Measurements from ENCODE around the gene EFHD1. TPM values are rescaled to one million over a fixed set of nuclear protein-coding genes. Genes with fewer than 3 reads are reported as not detected.

Gene EFHD1
- total RNA-seq, 1 donor from 2014 or later, result 24.3 TPM

DNA sequence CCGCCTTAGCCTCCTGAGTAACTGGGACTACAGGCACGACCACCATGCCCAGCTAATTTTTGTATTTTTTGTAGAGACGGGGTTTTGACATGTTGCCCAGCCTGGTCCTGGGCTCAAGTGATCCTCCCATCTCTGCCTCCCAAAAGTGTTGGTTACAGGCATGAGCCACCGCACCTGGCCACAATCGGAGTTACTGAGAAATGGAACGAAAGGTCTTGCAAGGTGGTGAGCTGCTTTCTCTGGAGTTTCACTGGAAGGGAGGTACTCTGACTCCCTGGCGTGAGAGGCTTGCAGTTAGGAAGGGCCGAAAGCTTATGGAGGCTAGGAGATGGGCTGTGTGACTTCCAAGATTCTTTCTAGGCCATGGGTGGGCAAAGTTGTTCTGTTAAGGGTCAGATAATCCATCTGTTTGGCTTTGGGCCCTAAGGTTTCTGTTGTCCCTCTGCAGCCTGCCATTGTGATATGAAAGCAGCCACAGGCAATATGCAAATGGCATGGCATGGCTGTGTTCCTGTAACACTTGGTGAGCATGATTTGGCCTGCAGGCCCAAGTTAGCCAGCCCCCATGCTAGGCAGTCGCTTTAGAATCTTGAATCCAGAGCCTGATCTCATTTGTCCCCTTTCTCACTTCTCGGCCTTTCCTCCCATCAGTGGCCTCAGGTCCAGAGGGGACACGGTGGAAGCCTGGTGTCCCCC is 7.9 kb downstream of the EFHD1 start:
- ATAC-seq (ENCODE audit: poor library complexity), result no peak
- intact Hi-C loops (cut with DNase I), result no loop called here
- DNase-seq, result no peak

DNA sequence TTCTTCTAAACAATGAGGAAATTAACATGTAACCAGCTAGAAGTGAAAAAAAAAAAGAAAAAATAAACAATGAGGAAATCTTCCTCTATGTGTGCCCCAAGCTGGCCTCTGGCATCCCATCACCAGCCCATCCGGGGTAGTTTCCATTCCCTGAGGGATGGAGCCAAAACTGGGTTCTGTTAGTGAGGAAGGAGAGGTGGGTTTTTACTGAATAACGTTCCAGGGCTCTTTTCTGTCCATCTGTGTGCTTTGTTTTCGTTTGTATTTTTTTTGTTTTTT is 9.7 kb downstream of the EFHD1 start:
- intact Hi-C loops (cut with DNase I), result no loop called here
- ATAC-seq (ENCODE audit: poor library complexity) (no peak), DNase-seq (no peak)

DNA sequence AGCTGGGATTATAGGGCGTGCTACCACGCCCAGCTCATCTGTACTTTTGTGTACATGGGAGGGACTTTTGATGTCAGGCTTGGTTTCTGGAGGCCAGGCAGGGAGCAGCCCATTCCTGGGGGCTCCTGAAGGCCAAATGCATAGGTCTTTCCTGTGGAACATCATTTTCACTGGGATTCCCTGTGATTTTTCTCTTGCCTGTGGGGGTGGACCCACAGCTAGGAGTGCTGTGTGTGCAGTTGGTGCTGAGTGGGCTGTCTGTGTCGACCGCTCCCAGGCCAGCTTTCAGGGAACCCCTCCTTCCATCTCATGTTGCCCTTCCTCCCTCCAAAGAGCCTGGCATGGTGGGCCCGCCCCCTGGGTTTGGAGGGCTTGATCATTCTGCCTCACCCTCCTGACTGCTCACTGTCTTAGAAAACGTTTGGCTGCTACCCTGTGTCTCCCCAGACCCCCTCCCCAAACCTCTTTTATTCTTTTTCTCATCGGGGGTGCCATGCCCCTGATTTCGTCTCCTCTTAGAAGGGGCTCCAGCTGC is 10.5 kb downstream of the EFHD1 start:
- intact Hi-C loops (cut with DNase I), result no loop called here
- no peak for ATAC-seq (ENCODE audit: poor library complexity)
- DNase-seq, result no peak

DNA sequence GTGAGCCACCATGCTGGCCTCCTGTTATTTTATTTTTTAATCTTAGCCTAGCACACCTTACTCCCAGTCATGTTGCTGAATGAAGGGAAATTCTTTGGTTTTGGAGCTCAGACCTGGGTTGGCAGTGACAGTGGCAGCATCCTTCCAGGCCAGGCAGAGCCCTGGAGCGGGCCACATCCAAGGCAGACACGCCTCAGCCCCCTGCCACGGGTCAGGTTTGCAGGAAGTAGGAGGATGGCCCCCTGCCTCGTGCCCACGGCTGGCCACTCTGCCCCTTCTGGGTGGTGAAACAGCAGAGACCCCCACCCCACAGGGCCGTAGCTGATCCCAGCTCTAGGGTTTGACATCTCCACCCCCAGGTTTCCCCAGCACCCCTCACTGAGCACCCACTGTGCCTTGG is 11.7 kb downstream of the EFHD1 start:
- intact Hi-C loops (cut with DNase I), result no loop called here
- DNase-seq, result no peak
- ATAC-seq (ENCODE audit: poor library complexity), result no peak

DNA sequence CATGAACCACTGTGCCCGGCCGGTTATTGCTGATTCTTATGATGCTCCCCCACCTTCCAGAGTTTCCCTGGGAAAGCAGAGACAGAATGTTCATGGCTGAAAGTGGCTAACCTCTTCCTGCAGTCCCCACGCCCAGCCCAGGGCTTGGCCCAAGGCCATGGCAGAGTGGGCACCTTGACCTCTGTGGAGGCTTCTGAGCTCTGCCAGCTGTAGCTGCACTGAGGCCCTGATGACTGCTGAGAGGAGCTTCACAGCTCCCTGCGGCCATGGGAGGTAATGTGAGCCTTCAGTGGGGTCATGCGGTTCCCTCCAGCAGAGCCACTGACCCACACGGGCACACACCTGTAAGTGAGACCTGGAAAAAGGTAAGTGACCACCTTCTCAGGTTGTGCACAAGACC is 13.3 kb downstream of the EFHD1 start:
- ATAC-seq (ENCODE audit: poor library complexity), result no peak
- no peak for DNase-seq
- intact Hi-C loops (cut with DNase I), result no loop called here

DNA sequence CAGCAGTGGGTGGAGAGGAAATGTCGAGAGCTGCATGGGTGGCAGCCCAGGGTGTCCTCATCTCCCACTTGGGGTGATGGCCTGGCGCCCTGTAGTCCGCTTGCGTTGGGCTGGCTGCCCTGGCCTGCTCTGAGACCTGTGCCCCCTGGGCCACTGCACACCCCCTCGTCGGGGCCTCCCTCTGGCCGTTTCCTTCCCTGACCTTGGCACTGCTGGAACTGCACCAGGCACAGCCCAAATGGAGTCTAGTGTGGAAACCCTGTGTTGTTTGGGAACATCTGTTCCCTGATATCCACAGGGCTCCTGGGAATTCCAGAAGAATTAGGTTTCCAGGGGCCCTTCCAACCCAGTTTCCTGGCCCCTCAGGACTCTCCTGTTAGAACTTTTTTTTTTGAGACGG is 13.9 kb downstream of the EFHD1 start:
- ATAC-seq (ENCODE audit: poor library complexity), result peak; percentile 35
- no peak for DNase-seq
- intact Hi-C loops (cut with DNase I), result no loop called here

DNA sequence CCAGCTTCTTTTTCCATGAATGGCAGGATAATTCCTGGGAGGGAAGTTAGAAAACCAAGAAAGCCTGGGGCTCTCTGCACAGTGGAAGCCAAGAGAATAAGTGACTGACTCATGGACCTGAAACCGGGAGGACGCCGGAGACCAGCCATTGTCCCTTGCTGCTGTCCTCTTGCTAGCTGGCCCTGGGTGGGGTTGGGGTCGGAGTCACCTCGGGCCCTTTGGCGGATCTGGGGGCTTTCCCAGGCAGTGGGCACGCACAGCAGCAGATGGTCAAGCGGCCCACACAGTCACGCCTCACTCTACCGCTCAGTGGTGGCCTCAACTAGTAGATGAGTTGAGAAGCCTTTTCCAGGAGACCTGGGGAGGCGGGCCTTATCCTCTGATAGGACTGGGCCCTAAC is 15.6 kb downstream of the EFHD1 start:
- ATAC-seq (ENCODE audit: poor library complexity) (no peak), DNase-seq (no peak)
- intact Hi-C loops (cut with DNase I), result no loop called here

DNA sequence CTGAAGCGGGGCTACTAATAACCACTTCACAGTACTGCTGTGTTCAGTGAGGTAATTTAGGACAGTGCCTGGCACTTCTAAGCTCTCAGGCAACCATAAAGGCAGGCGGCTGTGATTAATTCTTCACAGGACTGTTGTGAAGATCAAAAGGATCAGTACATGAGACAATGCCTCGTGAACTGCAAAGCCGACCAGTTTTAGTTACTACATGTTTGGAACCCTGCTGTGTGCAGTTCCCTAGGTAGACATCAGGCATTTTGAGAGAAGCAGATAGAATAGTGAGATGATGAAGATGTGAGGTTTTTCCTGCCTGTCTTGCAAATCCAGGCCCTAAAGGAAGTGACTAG is 19.1 kb downstream of the EFHD1 start:
- DNase-seq, result no peak
- intact Hi-C loops (cut with DNase I), result no loop called here
- no peak for ATAC-seq (ENCODE audit: poor library complexity)

DNA sequence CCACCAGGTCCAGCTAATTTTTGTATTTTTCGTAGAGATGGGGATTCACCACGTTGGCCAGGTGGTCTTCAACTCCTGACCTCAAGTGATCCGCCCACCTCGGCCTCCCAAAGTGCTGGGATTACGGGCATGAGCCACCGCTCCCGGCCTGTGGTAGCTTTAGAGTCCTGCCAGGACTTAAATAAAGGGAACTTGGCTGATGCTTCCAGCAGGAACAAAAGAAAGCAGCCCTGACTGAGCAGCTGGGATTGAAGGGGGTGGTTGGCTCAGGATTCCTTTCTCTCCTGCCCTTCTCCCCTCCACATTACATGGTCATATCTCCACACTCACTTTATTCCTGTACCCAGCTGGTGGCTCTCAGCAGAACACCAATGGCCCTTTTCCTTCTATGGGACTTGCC is 20.0 kb downstream of the EFHD1 start:
- intact Hi-C loops (cut with DNase I), result no loop called here
- DNase-seq (no peak), ATAC-seq (ENCODE audit: poor library complexity) (no peak)

DNA sequence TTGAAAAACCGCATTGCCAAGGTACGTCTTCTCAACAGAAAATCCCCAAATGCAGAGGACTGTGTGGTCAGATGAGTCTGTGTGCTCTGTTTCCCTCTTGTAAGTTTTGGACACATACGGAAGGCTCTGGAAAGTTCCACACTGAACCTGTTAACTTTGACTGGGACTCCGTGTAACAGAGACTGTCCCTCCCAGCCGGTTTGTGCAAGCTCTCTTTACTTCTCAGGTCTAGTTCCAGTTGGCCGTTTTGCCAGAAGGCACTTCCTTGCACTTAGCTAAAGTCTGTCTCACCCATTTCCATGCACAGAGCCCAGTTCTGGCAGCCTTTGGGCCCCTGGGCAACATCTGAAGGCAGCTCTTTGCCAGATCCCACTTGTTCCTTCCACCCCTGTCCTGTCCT is 22.0 kb downstream of the EFHD1 start:
- no peak for DNase-seq
- intact Hi-C loops (cut with DNase I), result no loop called here
- ATAC-seq (ENCODE audit: poor library complexity), result no peak

DNA sequence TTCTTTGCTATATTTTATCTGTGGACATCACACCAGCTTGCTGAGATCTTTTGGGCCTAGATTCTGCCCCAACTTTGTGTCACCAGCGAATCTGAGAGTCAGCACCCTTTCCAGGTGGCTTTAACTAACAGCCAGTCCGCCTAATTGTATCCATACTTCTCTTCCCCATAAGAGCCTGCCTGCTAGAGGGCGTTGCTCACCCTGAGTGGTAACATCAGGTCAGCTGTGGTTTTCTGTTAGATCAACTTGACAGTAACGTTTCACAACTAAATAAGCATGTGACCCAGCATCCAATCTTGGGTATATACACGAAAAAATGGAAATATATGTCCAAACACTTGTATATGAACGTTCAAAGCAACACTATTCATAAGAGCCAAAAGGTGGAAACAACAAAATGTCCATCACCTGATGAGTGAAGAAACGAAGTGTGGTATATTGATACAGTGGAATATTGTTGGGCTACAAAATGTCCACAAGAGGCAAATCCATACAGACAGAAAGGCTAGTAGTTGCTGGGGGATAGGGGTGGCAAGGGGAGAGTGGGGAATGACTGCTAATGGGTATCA is 24.9 kb downstream of the EFHD1 start:
- intact Hi-C loops (cut with DNase I), result no loop called here
- ATAC-seq (ENCODE audit: poor library complexity) (no peak), DNase-seq (no peak)

DNA sequence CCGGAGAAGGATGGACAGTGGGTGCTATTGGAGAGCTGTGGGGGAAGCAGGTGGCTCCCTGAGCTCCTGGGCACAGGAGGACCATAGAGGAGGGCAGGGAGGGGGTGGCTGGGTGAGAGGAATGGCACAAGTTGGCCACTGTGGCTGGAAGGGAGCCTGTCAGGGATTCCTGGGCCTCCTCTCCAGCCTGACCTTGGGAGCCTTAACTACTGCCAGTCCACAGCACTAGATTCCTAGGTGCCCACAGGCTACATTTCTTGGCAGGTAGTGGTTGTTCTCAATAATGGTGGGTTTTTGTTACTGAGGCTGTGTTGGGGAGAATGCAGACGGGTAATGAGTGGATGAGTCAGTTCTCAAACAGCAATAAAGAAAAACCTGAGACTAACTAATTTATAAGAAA is 26.0 kb downstream of the EFHD1 start:
- ATAC-seq (ENCODE audit: poor library complexity) (peak; percentile 76), DNase-seq (no peak)
- intact Hi-C loops (cut with DNase I), result no loop called here

DNA sequence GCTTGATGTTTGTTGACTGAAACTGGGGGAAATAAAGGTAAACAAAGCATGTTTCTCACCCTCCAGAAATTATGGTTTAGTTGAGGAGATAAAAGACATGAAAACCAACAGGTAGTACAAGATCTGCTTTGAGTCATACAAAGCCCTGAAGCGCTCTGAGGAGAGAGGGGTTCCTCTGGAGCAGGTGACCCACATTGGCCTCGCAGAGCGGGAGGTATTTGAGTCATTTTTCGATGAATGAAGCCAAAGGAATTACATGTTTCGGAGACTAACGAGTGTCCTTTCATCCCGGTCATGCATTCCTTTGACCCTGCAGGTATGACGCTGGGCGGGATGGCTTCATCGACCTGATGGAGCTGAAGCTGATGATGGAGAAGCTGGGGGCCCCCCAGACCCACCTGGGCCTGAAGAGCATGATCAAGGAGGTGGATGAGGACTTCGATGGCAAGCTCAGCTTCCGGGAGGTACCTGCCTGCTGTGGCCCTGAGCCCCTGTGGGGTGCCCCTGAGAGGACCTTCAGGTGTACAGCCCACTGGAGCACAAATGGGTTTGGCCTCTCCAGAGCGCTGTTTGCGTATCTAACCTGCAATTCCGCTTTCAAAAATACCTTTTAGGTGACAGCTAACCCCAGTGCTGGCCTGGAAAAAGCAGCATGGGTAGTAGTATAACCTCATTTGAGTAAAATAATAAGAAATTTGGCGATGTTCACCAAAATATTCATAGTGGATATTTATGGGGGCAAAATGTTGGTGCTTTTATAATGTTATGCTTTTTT is 29.3 kb downstream of the EFHD1 start:
- intact Hi-C loops (cut with DNase I), result no loop called here
- no peak for DNase-seq
- ATAC-seq (ENCODE audit: poor library complexity), result no peak

DNA sequence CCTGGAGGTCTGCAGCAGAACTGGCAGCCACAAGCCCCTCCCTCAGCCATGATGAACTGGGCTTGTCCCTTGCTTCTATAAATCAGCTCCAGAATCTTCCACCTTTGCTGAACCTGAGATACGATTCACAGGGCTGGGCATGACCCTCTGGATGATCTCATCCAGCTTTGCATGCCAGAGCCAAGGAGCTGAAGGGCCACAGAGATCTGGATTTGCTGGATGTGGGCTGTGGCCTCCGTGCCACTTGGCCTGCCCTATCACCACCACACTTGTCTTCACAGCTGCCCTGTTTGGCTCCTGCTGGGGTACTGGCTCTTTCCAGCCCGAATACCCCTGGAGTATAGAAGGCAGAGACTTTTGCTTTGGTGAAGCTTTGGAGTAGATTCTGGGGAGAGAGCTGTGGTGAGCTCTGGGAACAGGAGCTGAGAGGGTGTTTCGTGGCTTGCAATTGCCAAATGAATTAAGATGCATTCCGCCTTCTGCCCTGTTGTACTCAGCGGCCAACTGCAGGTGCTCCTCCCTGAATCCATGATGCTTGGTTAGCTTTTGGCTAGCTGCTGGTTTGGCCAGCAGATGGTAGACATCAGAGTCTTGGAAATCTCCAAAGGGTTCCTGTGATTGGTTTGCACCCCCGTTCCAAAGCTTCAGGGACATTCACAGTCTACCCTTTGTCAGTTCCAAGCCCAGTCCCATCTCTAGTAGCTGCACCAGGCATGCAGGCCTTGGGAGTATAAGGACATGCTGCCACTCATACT is 32.8 kb downstream of the EFHD1 start:
- no peak for DNase-seq
- intact Hi-C loops (cut with DNase I), result no loop called here
- ATAC-seq (ENCODE audit: poor library complexity), result no peak

DNA sequence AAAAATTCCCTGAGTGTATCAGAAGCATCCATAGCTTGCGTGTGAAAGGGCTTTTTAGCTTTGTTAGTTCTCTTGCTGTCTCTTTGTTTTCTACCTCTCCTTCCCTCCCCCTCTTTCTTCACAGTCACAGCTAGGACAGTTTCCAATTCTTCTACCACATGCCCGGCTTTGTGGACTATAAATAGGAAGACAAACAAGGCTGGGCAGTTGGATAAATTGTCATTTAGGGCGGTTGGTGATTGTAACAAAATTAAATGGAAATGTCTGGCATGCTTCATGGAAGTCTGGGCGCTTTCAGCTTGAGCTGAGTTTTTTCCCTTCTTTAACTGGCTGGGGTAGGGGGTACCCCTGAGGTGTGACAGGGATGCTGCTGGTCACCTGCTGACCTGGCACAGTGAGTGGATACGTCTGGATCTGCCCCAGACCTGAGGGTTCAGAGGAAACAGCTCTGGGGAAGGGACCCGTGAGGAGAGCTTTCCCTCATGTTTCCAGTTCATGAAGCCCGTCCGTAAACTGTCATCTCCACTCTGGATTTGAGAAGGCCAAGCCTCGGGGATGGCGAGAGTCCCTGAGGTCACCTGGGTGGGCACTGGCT is 34.7 kb downstream of the EFHD1 start:
- intact Hi-C loops (cut with DNase I), result loop anchor here (2.0 kb wide), 1 partner anchor 61 kb away; no protein-coding TSS in a partner anchor
- ATAC-seq (ENCODE audit: poor library complexity) (peak; percentile 87), DNase-seq (no peak)

DNA sequence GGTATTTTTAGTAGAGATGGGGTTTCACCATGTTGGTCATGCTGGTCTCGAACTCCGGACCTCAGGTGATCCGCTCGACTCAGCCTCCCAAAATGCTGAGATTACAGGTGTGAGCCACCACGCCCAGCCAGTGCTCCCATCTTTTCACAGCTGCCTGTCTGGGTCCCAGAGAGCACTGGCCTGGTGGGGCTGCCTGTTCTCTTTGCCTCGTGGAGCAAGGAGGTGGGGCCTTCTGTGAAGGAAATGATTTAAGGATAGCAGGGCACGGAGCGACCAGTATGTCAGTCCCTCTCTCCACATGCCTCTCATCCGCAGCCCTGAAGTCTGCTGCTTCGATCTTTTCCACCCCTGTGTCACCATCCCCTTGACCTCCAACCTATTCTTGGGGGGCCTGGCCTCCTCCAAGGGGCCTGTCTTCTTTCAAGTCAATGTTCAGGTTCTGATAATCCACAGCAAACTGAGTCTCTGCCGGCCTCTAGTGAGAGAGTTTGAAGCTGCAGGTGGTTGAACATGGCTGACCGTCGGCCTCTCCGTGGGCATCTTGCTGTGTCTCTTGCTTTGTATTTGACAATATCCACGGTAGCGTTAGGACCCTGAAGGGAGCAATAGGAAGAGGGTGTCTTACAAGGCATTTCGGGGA is 35.5 kb downstream of the EFHD1 start:
- intact Hi-C loops (cut with DNase I), result loop anchor here (2.0 kb wide), 1 partner anchor 62 kb away; no protein-coding TSS in a partner anchor
- ATAC-seq (ENCODE audit: poor library complexity), result peak; percentile 70

DNA sequence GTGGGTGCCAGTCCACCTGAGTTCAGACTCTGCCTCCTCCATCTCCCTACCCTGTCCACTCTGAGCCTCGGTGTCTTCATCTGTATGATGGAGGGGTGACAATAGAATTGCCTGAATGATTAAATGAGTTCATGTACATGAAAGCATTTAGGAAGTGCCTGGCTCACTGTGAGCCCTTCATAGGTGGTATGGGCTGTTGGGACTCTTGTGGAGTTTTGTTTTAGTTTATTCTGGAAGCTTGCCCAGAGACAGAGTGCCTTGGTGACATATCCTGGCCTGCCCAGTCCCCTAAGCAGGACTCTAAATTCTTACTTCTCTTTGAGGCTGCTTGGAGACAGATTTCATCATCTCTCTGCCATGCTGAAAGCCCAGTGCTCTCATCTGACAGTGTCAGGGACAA is 39.2 kb downstream of the EFHD1 start:
- DNase-seq (no peak), ATAC-seq (ENCODE audit: poor library complexity) (no peak)
- intact Hi-C loops (cut with DNase I), result no loop called here

More for the DNA sequence above, 35.5 kb downstream of the EFHD1 start:
- no peak for DNase-seq

DNA sequence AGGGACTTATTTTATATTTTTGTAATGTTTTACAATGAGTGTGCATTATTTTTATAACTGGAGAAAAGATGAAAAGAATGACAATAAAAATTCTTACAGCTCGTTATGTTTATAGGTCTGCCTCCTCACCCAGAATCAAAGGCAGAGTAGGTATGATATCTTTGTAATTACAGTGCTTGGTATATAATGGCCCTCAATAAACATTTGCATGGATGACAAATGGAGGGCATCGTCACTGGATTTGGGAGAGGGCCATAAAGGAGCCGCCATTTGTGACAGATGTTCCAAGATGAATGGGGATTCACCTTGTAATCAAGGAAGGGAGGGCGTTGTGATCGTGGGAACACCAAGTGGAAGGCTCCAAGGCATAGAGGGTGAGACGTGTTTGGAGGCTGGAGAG is 41.1 kb downstream of the EFHD1 start:
- DNase-seq (no peak), ATAC-seq (ENCODE audit: poor library complexity) (no peak)
- intact Hi-C loops (cut with DNase I), result no loop called here

DNA sequence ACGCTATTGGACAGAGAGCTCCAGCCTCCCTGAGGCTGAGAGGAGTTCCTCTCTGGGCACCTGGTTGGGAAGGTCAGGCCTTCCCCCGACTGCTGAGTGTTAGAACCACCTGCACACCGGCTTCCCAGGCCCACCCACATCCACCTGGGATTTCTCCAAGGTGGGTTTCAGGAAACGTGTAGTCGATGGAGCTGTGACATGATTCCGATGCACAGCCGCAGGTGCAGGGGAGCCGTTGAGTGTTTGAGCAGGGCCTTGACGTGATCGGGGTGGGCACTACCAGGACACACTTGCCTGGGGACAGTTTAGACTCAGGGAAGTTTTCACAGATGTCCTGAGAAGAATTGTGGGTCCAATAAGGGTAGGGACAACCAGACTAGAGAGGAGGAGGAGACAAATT is 42.0 kb downstream of the EFHD1 start:
- ATAC-seq (ENCODE audit: poor library complexity) (no peak), DNase-seq (no peak)
- intact Hi-C loops (cut with DNase I), result no loop called here
